Anterior cingulate cortex (tissue), 58 donors: ENCODE data around the gene RAB22A.
"Not testable (repeated sequence)": the region's sequence is repeated elsewhere in the genome, so short reads cannot be mapped to it uniquely, and the experiment has no call there.

Experiments
- DNase-seq, 58 donors: peaks; one replicate each; lab custom pipeline; 2025; lab: John Stamatoyannopoulos, UW

The RAB22A gene

DNA sequence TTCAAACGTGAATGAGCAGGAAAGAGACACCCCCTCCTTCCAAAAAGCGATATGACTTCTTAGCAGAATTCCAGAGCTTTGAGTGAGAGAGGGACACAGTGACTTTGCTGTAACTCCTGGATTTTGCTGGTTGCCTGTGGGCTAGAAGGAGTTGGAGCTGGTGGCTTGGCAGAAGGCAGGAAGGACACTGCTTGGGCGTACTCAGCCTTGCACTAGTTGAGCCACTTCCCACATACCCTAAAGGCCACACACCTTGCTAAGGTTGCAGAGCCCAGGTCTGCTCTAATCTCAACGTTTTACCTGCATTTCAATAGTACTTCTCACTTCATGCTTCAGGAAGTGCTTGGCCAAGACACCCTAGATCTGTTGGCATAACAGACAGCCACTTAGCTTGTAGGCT is 30.6 kb downstream of the RAB22A start:
- DNase-seq, result no peak

DNA sequence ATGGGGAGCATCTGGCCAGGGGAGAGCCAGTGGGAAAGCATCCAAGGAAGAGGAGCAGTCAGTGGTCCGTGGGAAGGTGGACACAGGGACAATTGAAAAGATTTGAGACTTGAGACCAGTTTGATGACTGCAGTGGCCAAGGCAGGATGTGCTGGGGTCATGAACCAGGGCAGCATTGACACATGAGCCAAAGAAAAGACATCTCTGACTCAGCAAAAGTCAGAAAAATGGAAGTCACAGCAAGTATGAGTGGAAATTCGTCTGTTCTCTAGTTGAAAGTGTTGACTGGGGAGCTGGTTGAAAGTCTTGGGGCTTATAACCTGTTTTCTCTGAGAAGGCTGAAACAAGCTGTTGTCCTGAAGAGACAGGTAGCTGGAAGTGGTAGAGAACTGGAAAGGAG is 31.3 kb downstream of the RAB22A start:
- no peak for DNase-seq

DNA sequence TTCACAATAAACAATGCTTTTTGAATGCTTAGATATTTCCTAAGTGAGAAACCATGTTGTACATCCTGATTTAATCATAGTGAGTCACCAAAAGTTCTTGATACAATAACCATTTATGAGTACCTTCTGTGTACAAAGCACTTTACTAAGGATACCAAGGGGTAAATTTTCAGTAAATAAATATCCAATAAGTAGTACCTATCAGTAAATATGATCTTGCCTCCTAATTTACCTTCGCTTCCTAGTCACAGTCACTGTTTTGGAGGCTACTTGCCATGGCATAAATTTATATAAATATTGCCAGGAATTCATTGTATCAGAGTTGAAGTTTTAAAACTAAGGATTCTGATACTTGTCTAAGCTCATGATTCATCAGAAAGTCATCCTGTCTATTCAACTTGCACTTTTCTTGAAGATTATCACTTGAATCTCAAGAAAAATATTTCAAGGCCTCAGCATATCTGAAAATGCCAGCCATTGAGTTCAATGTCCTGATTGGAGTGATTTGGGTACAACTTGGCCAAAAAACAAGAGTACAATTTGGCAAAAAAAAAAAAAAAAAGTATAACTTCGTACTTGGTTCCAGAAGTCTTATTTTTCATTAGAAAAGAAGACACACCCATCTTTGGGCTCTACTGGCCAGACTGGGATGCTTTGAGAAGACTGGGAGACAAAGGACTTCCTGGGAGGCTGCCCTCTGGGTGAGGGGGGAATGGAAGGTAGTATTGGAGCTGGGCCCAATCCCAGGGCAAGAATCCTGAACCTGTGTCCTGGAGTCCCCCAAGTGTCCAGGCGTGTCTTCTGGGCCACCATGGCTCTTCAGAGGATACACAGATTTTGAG is 32.8 kb downstream of the RAB22A start:
- no peak for DNase-seq

DNA sequence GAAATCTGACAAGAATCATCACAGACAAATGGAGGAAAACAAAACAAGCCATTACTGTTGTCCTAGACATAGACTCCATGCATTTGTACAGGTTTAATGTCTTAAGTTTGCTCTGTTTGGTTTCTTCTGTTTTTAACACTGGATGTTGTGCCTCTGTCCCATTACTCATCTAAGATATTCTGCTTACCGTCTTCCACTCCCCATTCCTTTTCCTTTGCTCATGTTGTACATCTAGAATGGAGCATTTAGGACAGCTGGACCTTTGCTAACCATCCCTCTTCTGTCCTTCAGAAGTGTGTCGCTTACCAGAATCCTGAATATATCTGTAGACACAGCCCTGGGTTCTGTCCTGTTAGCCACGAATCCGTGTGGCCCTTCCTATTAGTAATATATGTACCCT is 35.2 kb downstream of the RAB22A start:
- DNase-seq, result no peak

GRCh38 chr20:58349570-58349969 is 40.1 kb downstream of the RAB22A start:
- DNase-seq, result no peak

GRCh38 chr20:58352468-58352867 is 43.0 kb downstream of the RAB22A start:
- DNase-seq, result no peak

GRCh38 chr20:58359441-58359840 is 49.9 kb downstream of the RAB22A start:
- DNase-seq, result no peak

- no peak for DNase-seq
These were observed 51.4 kb downstream of the RAB22A start for GRCh38 chr20:58360936-58361335.

DNA sequence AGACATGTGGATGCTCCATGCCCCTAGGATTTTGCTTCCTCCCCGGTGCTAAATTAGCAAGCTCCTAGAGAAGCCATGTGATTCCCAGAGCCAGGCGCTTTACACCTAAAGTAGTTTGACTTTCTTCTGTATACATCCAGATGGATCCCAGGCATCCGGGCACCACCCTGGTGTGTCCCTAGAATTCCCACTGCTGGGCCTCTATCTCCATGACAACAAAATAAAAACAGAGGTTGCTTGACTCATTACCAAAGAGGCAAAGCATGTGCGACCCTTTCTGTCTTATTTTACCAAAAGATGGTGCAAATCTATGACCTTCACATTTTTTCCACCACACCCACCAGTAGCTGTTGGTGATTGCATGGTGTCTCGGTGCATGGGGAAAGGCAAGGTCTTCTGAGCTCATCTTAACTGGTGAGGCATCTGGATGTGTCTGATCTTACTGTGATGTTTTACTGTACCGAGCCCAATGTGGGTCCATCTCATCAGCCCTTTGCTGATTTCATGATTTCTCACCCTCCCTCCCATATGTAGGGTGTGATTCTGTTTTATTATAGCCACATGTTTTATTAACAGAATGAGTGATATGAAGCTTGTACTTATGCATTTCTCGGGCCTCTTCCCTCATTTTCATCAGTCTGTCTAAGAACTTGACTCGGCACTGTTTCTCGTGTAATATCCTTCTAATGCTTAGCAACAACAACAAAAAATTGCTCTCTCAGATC is 52.1 kb downstream of the RAB22A start:
- no peak for DNase-seq

DNA sequence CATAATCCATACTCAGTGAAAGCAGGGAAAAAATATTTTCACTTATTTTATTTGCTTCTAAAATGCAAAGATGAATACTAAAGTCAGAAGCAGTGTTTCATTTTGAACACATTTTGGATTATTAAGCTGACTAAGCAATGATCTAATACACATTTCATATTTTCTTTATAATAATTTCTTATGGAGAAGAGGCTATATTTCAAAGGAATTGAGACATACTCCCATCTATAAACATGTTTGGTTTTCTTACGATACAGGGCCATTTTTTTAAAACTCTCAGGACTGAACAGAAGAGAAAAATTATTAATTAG is 52.6 kb downstream of the RAB22A start:
- no peak for DNase-seq

GRCh38 chr20:58362970-58363369 is 53.5 kb downstream of the RAB22A start:
- no peak for DNase-seq

DNA sequence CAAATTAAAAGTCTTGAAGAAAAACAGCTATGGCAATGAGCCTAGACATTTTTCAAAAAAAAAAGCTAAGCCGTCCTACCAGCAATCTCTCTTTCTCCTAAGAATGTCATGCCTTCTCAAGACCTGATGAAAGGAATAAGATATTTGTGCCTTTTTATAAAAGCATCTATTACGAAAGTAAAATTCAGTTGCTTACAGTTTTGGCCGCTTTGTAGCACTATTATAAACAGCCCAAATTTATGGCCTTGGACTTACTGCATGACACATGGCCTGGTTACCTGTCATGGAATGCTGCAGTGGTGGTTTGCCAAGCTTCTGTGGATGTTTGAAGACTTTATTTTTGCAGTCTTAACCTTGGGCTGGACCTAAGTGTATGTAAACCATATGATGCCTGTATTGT is 57.4 kb downstream of the RAB22A start:
- no peak for DNase-seq

GRCh38 chr20:58372806-58373205 is 63.3 kb downstream of the RAB22A start:
- no peak for DNase-seq

DNA sequence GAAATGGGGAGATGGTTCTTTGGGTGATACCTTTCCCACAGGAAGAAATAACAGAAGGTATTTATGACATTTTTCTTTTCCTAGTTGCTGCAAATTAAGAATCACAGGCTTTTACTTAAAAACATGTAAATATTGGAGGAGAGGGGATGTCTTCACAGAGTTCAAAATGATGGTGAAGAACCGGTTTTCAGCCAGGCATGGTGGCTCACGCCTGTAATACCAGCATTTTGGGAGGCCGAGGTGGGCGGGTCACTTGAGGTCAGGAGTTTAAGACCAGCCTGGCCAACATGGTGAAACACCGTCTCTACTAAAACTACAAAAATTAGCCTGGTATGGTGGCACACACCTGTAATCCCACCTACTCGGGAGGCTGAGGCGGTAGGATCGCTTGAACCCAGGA is 63.8 kb downstream of the RAB22A start:
- DNase-seq, result not testable (repeated sequence)

GRCh38 chr20:58374027-58374850 is 64.7 kb downstream of the RAB22A start:
- no peak for DNase-seq

DNA sequence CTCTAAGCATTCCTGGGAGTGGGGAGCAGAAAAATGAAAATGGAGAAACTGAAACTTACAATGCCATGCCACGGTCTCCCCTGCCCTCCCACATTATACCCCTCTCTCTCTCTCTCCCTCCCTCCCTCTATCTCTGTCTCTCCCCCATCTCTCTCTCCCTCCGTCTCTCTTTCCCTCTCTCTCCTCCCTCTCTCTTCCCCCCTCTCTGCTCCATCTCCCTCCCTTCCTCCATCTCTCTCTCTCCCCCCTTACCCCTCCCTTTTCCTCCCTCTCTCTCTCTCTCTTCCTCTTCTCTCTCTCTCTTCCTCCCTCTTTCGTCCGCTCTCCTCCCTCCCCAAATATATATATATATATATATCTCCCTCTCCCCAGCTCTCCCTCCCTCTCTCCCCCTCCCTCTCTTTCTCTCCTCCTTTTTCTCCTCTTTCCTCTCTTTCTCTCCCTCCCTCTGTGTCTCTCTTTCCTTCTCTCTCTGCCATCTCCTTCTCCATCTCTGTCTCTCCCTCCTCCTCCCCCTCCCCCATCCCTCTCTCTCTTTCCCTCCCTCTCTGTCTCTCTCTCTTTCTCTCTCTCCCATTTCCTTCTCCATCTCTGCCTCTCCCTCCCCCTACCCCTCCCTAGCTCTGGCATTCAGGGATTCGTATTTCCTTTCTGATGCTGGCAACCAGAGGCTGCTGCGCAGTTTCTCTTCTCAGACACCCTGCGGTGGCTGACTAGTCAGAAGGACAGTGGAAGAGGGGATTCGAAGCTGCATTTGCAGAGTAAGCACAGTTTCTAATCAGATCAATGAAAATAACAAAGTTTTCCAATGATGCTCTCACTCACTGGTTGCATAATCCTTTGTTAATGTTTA is 65.6 kb downstream of the RAB22A start:
- peak in 1 of 58 donors; percentile 2 for DNase-seq

DNA sequence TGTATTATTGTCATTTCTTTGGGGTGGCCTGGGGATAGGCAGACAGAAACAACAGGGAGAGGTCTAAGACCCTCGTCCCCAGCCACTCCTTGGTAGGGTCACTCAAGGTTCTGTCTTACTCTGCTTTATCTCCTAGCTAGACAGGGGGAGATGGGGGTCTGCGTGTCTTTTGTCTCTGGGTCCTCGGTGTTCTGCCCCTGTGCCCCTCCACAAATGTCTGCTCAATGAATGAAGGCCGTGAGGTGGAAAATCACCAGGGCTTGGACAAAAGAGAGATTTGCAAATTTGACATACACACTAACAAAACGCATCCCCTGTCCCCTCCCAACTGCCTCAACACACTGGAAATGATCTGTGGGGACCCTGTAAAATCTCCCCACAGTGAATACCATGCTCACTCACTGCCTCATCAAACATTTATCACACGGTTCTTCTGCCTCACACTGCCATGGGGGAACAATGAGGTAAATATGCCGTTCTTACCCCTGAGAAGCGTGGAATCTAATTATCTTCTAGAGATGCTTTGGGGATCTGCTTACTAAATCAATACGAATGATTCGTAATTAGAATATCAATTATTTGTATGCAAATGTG is 66.3 kb downstream of the RAB22A start:
- no peak for DNase-seq

GRCh38 chr20:58377017-58377416 is 67.5 kb downstream of the RAB22A start:
- DNase-seq, result no peak

- DNase-seq, result no peak
These were observed 68.4 kb downstream of the RAB22A start for GRCh38 chr20:58377766-58378401.
